Endothelial cell (in vitro differentiated cells): ENCODE measurements around the gene NF1. TPM values are rescaled to one million over a fixed set of nuclear protein-coding genes. Genes with fewer than 3 reads are reported as not detected.

Experiments
- DNase-seq: peaks from one replicate; pipeline ENCODE4 v3.0.0; 2021; ENCODE audit warnings: low spot score
- H3K27ac Mint-ChIP-seq: one replicate; pipeline ENCODE4 v1.8.0; 2021; ENCODE audit warnings: mixed read lengths, inconsistent platforms; ENCODE audit not compliant: unreplicated experiment
- H3K27me3 Mint-ChIP-seq: one replicate; pipeline ENCODE4 v1.8.0; 2021; ENCODE audit warnings: mild to moderate bottlenecking, moderate library complexity, mixed read lengths, inconsistent platforms; ENCODE audit not compliant: unreplicated experiment
- H3K36me3 Mint-ChIP-seq: one replicate; pipeline ENCODE4 v1.8.0; 2021; ENCODE audit warnings: mild to moderate bottlenecking, low read depth, mixed read lengths, inconsistent platforms; ENCODE audit not compliant: unreplicated experiment
- H3K4me1 Mint-ChIP-seq: one replicate; pipeline ENCODE4 v1.8.0; 2021; ENCODE audit warnings: mild to moderate bottlenecking, mixed read lengths, inconsistent platforms; ENCODE audit not compliant: unreplicated experiment
- H3K4me3 Mint-ChIP-seq: one replicate; pipeline ENCODE4 v1.8.0; 2021; ENCODE audit warnings: mild to moderate bottlenecking, mixed read lengths, inconsistent platforms; ENCODE audit not compliant: unreplicated experiment
- H3K9me3 Mint-ChIP-seq: one replicate; pipeline ENCODE4 v1.8.0; 2021; ENCODE audit warnings: mixed read lengths, inconsistent platforms; ENCODE audit not compliant: unreplicated experiment
- CTCF ChIP-seq: fragments of 200-600 bp; sonication (generic); IDR thresholded peaks from one replicate; pipeline ENCODE4 v1.5.0; 2021; ENCODE audit warnings: antibody characterized with exemption; ENCODE audit not compliant: unreplicated experiment
- total RNA-seq: library from RNA; stranded (reverse); fragmentation: NEBNext Ultra II Directional; extraction: Animal tissue kit (Norgen Biotek cat#: 25700); gene quantifications from one replicate; pipeline ENCODE4 v1.2.1, GENCODE V29; 2021; ENCODE audit not compliant: unreplicated experiment

NF1 gene
- total RNA-seq, 1 donor from 2014 or later, result 52.7 TPM

GRCh38 chr17:31122746-31123145 is 28.0 kb downstream of the NF1 start:
- Mint-ChIP-seq H3K27ac (no peak overlapping the region), H3K4me1 (no peaks in the 10 kb centered on the region), H3K36me3 (no peaks in the 10 kb centered on the region), H3K27me3 (no peaks in the 10 kb centered on the region), H3K4me3 (no peak overlapping the region), H3K9me3 (no peaks in the 10 kb centered on the region)
- no peak for DNase-seq
- no peak for TF ChIP-seq CTCF

GRCh38 chr17:31126318-31126717 is 31.5 kb downstream of the NF1 start:
- Mint-ChIP-seq H3K4me3 (no peak overlapping the region), H3K27ac (no peak overlapping the region), H3K9me3 (no peaks in the 10 kb centered on the region)

GRCh38 chr17:31128241-31128640 is 33.5 kb downstream of the NF1 start:
- TF ChIP-seq CTCF, result no peak
- Mint-ChIP-seq H3K4me3 (no peak overlapping the region), H3K9me3 (no peaks in the 10 kb centered on the region), H3K27me3 (peaks cover 2% of the 10 kb centered on the region), H3K4me1 (peaks cover 7% of the 10 kb centered on the region), H3K36me3 (peaks cover 5% of the 10 kb centered on the region), H3K27ac (no peak overlapping the region)
- DNase-seq, result no peak

More at GRCh38 chr17:31126318-31126717, 31.5 kb downstream of the NF1 start:
- Mint-ChIP-seq H3K27me3 (peaks cover 2% of the 10 kb centered on the region), H3K4me1 (peaks cover 4% of the 10 kb centered on the region), H3K36me3 (peaks cover 2% of the 10 kb centered on the region)
- DNase-seq, result no peak
- no peak for TF ChIP-seq CTCF

- peaks cover 5% of the 10 kb centered on the region for H3K36me3 Mint-ChIP-seq
- DNase-seq, result no peak
- H3K4me3 Mint-ChIP-seq, result peak overlapping the region; percentile 31
- H3K9me3 Mint-ChIP-seq, result no peaks in the 10 kb centered on the region
- H3K27ac Mint-ChIP-seq, result no peak overlapping the region
- no peak for TF ChIP-seq CTCF
- H3K27me3 Mint-ChIP-seq, result peaks cover 2% of the 10 kb centered on the region
- peaks cover 7% of the 10 kb centered on the region for H3K4me1 Mint-ChIP-seq
Measured at GRCh38 chr17:31130286-31131224, 35.8 kb downstream of the NF1 start.

GRCh38 chr17:31131299-31131698 is 36.5 kb downstream of the NF1 start:
- no peak for DNase-seq
- peaks cover 7% of the 10 kb centered on the region for H3K4me1 Mint-ChIP-seq
- H3K9me3 Mint-ChIP-seq, result no peaks in the 10 kb centered on the region
- peaks cover 5% of the 10 kb centered on the region for H3K36me3 Mint-ChIP-seq
- no peak overlapping the region for H3K27ac Mint-ChIP-seq
- H3K4me3 Mint-ChIP-seq, result no peak overlapping the region
- H3K27me3 Mint-ChIP-seq, result peaks cover 2% of the 10 kb centered on the region
- TF ChIP-seq CTCF, result no peak
